ENCODE results near the gene JUP.

Gene JUP

DNA sequence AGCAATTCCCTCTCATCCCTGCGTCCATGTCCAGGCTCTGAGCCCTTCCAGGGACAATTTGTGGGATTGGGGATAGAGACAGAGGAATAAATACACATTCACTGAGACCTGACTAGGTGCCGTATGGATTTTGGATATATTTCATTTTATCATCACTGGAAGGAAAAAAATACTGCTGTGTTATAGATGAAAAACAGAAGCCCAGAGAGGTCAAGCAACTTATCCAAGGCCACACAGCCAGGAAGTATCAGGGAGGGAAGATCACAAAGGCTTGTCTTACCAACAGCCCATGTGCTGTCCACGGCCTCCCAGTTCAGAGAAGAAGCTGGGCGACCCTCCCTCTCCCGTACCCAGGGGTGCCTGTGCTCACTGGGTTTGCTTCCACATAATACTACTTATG lies 46.0 kb downstream of the JUP start:
- no peak for DNase-seq (ENCODE audit: low read depth)

DNA sequence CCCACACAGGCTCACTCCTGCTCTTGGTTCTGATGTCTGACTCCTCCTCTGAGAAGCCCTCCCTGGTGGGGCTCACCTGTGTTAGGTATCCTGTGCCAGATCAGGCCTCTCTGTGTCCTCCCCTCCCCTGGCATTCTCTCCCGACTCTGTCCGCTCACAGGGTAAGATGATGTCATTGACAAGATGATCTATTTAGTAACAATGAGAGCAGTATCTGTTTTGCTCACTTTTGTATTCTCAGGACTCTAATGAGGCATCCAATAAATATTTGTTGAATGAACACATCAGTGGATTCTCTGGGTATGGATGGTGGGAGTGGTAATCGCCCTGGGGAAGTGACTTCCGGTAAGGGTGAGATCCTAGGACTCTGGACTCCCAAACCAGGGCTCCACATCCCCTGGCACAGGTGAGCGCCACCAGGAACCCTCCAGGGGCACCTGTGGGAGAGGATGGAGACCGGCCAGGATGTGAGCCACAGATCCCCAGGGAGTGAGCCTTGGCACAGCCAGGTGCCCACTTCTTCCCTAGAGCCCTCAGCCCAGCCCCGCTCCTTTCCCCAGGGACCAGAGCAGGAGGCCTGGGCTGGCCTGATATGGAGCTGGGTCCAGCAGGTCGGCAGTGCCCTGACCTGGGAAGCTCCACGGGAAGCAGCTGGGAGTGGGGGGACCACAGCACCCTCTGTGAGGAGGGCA lies 46.7 kb downstream of the JUP start:
- TF ChIP-seq CTCF (IDR thresholded peaks at IDR 0.05; ENCODE audit: low read depth, low read length, missing control alignments): no peak
- H3K4me3 ChIP-seq (ENCODE audit: low read depth, low read length): no peak overlapping the region
- DNase-seq (ENCODE audit: low read depth): no peak
- in situ Hi-C loops (cut with HindIII; ENCODE audit: low sequenced_read_pairs): loop anchor here (25.0 kb wide), 1 partner anchor 222 kb away; the partner anchor contains the start of gene CNP

More for the DNA sequence above, 46.0 kb downstream of the JUP start:
- in situ Hi-C loops (cut with HindIII; ENCODE audit: low sequenced_read_pairs): loop anchor here (25.0 kb wide), 1 partner anchor 222 kb away; the partner anchor contains the start of gene CNP
- H3K4me3 ChIP-seq (ENCODE audit: low read depth, low read length): no peak overlapping the region
- TF ChIP-seq CTCF (IDR thresholded peaks at IDR 0.05; ENCODE audit: low read depth, low read length, missing control alignments): no peak

GRCh38 chr17:41738801-41739112 lies 47.8 kb downstream of the JUP start:
- DNase-seq (ENCODE audit: low read depth): no peak
- in situ Hi-C loops (cut with HindIII; ENCODE audit: low sequenced_read_pairs): loop anchor here (25.0 kb wide), 1 partner anchor 224 kb away; the partner anchor contains the start of gene CNP
- H3K4me3 ChIP-seq (ENCODE audit: low read depth, low read length): no peak overlapping the region
- no peak for TF ChIP-seq CTCF (IDR thresholded peaks at IDR 0.05; ENCODE audit: low read depth, low read length, missing control alignments)

DNA sequence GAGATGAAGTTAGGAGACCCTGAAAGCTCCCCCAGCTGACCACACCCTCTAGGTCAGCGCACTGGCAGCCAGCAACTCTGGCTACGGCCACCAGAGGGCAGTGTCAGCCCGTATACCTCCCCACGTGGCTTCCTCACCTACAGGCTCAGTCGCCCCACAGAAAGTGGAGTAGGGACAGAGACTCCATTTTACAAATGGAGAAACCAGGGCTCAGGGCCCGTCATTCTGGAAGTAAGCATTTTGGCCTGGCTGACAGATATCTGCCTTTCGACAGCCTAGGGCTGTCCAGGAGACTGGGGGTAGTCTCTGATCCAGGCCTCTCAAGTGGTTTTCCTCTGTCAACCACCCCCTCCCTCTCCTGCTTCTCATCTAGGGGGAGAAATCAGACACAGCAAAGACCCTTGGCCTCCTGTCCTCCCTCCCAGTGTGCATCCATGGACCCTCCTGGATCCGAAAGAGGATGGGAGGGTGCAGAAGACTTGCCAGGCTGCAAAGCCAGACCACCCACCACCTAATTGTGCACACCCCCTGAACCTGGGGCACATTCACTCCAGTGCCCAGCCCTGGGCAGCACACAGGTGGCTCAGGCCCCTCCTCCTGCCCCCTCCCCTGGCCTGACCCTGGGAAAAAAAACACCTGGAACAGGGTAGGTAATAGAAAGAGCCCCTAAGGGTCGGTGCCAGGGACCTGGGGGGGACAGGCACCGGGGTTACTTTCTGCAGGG lies 48.3 kb downstream of the JUP start:
- TF ChIP-seq CTCF (IDR thresholded peaks at IDR 0.05; ENCODE audit: low read depth, low read length, missing control alignments): peak; percentile 96
- in situ Hi-C loops (cut with HindIII; ENCODE audit: low sequenced_read_pairs): loop anchor here (25.0 kb wide), 1 partner anchor 224 kb away; the partner anchor contains the start of gene CNP
- no peak overlapping the region for H3K4me3 ChIP-seq (ENCODE audit: low read depth, low read length)
- peak; percentile 54 for DNase-seq (ENCODE audit: low read depth)

- in situ Hi-C loops (cut with HindIII; ENCODE audit: low sequenced_read_pairs): loop anchor here (25.0 kb wide), 1 partner anchor 225 kb away; the partner anchor contains the start of gene CNP
- no peak for TF ChIP-seq CTCF (IDR thresholded peaks at IDR 0.05; ENCODE audit: low read depth, low read length, missing control alignments)
- H3K4me3 ChIP-seq (ENCODE audit: low read depth, low read length): no peak overlapping the region
- no peak for DNase-seq (ENCODE audit: low read depth)
These were observed 48.9 kb downstream of the JUP start for GRCh38 chr17:41737680-41738023.

GRCh38 chr17:41736983-41737679 lies 49.4 kb downstream of the JUP start:
- no peak for TF ChIP-seq CTCF (IDR thresholded peaks at IDR 0.05; ENCODE audit: low read depth, low read length, missing control alignments)
- DNase-seq (ENCODE audit: low read depth): no peak
- no peak overlapping the region for H3K4me3 ChIP-seq (ENCODE audit: low read depth, low read length)
- in situ Hi-C loops (cut with HindIII; ENCODE audit: low sequenced_read_pairs): loop anchor here (25.0 kb wide), 1 partner anchor 225 kb away; the partner anchor contains the start of gene CNP

Measured in astrocyte of the cerebellum (primary cell).